Stimulated activated CD4-positive, alpha-beta T cell treated with anti-CD3 and anti-CD28 coated beads, Interleukin-15, amount 100 ng/mL, for 1 hour (primary cell): ENCODE results near the gene CDK17.
"Not testable (repeated sequence)": the region's sequence is repeated elsewhere in the genome, so short reads cannot be mapped to it uniquely, and the experiment has no call there.

Source experiments
- DNase-seq, 2 donors: peaks; one replicate each; pipeline ENCODE4 v3.0.0-alpha.2; 2020; ENCODE audit warnings: low read depth in 1 of 2, low spot score in 1 of 2

CDK17 gene

GRCh38 chr12:96419576-96420276 lies 19.5 kb upstream of the CDK17 start:
- DNase-seq: no peak

- not testable (repeated sequence) for DNase-seq
Observed at GRCh38 chr12:96417688-96418087, 17.4 kb upstream of the CDK17 start.

GRCh38 chr12:96416033-96416799 lies 16.0 kb upstream of the CDK17 start:
- DNase-seq: no peak

GRCh38 chr12:96414637-96415036 lies 14.4 kb upstream of the CDK17 start:
- no peak for DNase-seq

- DNase-seq: no peak
Observed at GRCh38 chr12:96412431-96412830, 12.2 kb upstream of the CDK17 start.

- DNase-seq: no peak
Observed at GRCh38 chr12:96409731-96410130, 9.5 kb upstream of the CDK17 start.

- no peak for DNase-seq
Observed at GRCh38 chr12:96408993-96409392, 8.8 kb upstream of the CDK17 start.

GRCh38 chr12:96407429-96408097 lies 7.3 kb upstream of the CDK17 start:
- DNase-seq: not testable (repeated sequence)

- no peak for DNase-seq
Observed at GRCh38 chr12:96404696-96405095, 4.5 kb upstream of the CDK17 start.

GRCh38 chr12:96403870-96404269 lies 3.6 kb upstream of the CDK17 start:
- DNase-seq: no peak

- DNase-seq: not testable (repeated sequence)
Observed at GRCh38 chr12:96402522-96402921, 2.3 kb upstream of the CDK17 start.

- no peak for DNase-seq
Observed at GRCh38 chr12:96402061-96402460, 1.8 kb upstream of the CDK17 start.

- DNase-seq: no peak
Observed at GRCh38 chr12:96401076-96401871, 1.0 kb upstream of the CDK17 start.

GRCh38 chr12:96400631-96401075 lies 414 bp upstream of the CDK17 start:
- no peak for DNase-seq

GRCh38 chr12:96399120-96399918 lies 920 bp downstream of the CDK17 start:
- DNase-seq: peak; percentile 56 to 62

- DNase-seq: no peak
Observed at GRCh38 chr12:96398424-96399119, 1.7 kb downstream of the CDK17 start.

- no peak for DNase-seq
Observed at GRCh38 chr12:96397756-96398423, 2.3 kb downstream of the CDK17 start.

- no peak for DNase-seq
Observed at GRCh38 chr12:96396914-96397313, 3.3 kb downstream of the CDK17 start.

GRCh38 chr12:96396209-96396608 lies 4.0 kb downstream of the CDK17 start:
- no peak for DNase-seq
